Measurements from ENCODE around the gene SPDEF. TPM values are rescaled to one million over a fixed set of nuclear protein-coding genes. Genes with fewer than 3 reads are reported as not detected.

The SPDEF gene
- total and polyA plus RNA-seq, 12 donors, result 0.06 to 0.14 (median 0.14) TPM; not detected in 8

DNA sequence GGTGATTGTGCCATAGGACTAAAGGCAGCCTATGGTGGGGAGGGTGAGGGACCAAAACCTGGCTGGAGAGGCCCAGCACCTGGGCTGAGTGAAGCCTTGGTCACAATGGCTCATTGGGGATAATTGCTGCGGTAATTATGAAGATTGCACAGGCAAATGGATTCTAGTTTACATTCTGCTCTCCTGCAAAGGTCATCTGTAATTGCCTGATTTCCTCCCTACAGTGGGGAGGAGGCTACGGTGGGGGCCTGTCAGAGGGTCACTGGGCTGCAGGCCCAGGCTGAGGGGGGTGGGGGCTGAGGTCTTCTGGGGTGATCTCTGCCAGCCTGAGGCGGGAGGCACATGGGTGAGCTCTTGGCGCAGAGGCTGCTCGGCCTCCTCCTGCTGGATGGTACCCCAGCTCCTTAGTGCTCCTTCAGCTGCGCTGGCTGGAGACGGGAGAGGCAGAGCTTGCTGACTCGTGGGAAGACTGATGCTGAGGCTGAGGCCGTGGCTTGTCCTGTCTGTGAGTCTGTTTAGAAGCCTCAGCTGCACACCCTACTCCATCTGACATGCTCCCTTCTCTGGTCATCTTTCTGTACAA is 59.9 kb downstream of the SPDEF start:
- H3K27me3 ChIP-seq, result no peaks in the 10 kb centered on the region
- no peak overlapping the region for H3K27ac ChIP-seq
- 25 to 86% (median 70%) methylated on average over 2 to 9 of the region's 9 CpGs for WGBS, 4 donors
- no peak for DNase-seq
- H3K4me3 ChIP-seq, result no peak overlapping the region
- intact Hi-C loops (cut with DNase I), result no loop called here
- peaks cover under 1 to 2% of the 10 kb centered on the region in 2 donors for H3K4me1 ChIP-seq (replicated peaks in 1 of 2)
- no peak for TF ChIP-seq POLR2A (IDR thresholded peaks at IDR 0.05)
- TF ChIP-seq, protein P1, sequence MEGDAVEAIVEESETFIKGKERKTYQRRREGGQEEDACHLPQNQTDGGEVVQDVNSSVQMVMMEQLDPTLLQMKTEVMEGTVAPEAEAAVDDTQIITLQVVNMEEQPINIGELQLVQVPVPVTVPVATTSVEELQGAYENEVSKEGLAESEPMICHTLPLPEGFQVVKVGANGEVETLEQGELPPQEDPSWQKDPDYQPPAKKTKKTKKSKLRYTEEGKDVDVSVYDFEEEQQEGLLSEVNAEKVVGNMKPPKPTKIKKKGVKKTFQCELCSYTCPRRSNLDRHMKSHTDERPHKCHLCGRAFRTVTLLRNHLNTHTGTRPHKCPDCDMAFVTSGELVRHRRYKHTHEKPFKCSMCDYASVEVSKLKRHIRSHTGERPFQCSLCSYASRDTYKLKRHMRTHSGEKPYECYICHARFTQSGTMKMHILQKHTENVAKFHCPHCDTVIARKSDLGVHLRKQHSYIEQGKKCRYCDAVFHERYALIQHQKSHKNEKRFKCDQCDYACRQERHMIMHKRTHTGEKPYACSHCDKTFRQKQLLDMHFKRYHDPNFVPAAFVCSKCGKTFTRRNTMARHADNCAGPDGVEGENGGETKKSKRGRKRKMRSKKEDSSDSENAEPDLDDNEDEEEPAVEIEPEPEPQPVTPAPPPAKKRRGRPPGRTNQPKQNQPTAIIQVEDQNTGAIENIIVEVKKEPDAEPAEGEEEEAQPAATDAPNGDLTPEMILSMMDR (IDR thresholded peaks at IDR 0.05), result no peak
- H3K36me3 ChIP-seq (replicated peaks in 1 of 2), result no peaks in the 10 kb centered on the region
- H3K9me3 ChIP-seq (replicated peaks in 1 of 3), result no peaks in the 10 kb centered on the region

DNA sequence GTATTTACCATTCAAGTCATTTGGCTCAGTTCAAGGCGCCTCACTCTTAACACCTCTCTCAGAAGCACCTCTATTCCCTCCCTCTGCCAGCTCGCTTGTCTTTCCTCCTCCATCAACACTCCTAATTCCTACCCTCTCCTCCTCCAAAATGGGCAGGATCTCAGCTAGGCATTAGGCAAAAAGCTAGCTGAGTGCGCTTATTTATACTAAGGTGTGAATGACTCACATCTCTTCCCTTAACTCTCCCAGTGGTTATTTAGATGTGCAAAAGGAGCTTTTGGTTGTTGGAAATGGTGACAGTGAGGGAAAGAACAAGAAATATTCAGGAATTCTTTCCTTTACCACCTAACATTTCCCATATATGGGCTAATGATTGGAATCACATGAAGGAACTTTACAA is 61.2 kb downstream of the SPDEF start:
- no peaks in the 10 kb centered on the region for H3K27me3 ChIP-seq
- intact Hi-C loops (cut with DNase I), result no loop called here
- no peak for DNase-seq
- WGBS, 4 donors, result 80 to 95% (median 95%) methylated on average over 3 of the region's 3 CpGs
- H3K4me1 ChIP-seq (replicated peaks in 1 of 2), result peaks cover 5 to 7% of the 10 kb centered on the region in 2 donors
- TF ChIP-seq POLR2A (IDR thresholded peaks at IDR 0.05), result no peak
- TF ChIP-seq, protein P1 (IDR thresholded peaks at IDR 0.05), result no peak
- H3K36me3 ChIP-seq (replicated peaks in 1 of 2), result no peaks in the 10 kb centered on the region
- no peaks in the 10 kb centered on the region for H3K9me3 ChIP-seq (replicated peaks in 1 of 3)
- no peak overlapping the region for H3K4me3 ChIP-seq
- no peak overlapping the region for H3K27ac ChIP-seq

DNA sequence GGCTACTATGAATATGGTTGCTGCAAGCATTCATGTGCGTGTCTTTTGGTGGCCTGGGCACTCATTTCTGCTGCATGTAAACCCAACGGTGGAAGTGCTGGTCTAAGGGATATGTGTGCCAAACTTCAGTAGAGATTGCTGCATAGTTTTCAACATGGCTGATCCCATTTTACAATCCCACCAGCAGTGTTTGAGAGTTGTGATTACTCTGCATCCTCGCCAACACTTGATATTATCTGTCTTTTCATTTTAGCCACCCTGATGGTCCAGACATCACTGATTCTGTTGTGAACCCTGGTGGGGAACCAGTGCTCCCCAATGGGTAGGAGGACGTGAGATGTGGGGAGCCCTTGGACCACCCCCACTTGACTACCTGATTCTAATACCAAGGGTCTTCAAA is 62.8 kb downstream of the SPDEF start:
- DNase-seq, result no peak
- Histone ChIP-seq H3K27me3 (no peaks in the 10 kb centered on the region), H3K4me1 (replicated peaks in 1 of 2) (peaks cover 5 to 7% of the 10 kb centered on the region in 2 donors), H3K4me3 (no peak overlapping the region), H3K36me3 (replicated peaks in 1 of 2) (no peaks in the 10 kb centered on the region), H3K9me3 (replicated peaks in 1 of 3) (no peaks in the 10 kb centered on the region), H3K27ac (no peak overlapping the region)
- WGBS, 4 donors, result 64 to 97% (median 79%) methylated on average over 3 to 4 of the region's 4 CpGs
- intact Hi-C loops (cut with DNase I), result no loop called here
- TF ChIP-seq POLR2A (IDR thresholded peaks at IDR 0.05), result no peak
- TF ChIP-seq, protein P1 (IDR thresholded peaks at IDR 0.05), result no peak

DNA sequence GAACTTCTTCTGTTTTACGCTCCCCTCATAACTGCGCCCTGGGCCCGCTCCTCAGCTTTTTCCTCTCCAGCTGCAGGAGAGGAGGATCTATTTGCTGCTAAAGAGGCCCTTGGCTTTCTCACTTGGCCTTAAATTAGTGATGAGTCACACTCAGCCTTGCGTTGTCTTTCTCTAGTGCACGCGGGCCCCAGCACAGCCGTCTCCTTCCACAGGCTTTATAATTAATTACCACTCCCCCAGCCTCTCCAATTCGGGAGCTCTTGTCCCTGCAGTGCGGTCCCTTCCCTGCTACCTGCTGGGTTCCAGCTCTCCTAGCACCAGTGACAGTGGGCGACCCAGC is 65.1 kb downstream of the SPDEF start:
- WGBS, 4 donors, result 24 to 37% (median 30%) methylated on average over 10 of the region's 10 CpGs
- no peaks in the 10 kb centered on the region for H3K36me3 ChIP-seq (replicated peaks in 1 of 2)
- DNase-seq, result peak in 5 of 7 donors; percentile 30 to 57 (median 52)
- no peaks in the 10 kb centered on the region for H3K27me3 ChIP-seq
- TF ChIP-seq POLR2A (IDR thresholded peaks at IDR 0.05), result no peak
- TF ChIP-seq, protein P1 (IDR thresholded peaks at IDR 0.05), result no peak
- H3K9me3 ChIP-seq (replicated peaks in 1 of 3), result no peaks in the 10 kb centered on the region
- intact Hi-C loops (cut with DNase I), result no loop called here
- H3K4me3 ChIP-seq, result no peak overlapping the region
- H3K27ac ChIP-seq, result no peak overlapping the region
- H3K4me1 ChIP-seq (replicated peaks in 1 of 2), result peaks cover 5 to 7% of the 10 kb centered on the region in 2 donors
